ENCODE results near the gene CCL27.

Gene CCL27

GRCh38 chr9:34691936-34692315 lies 29.5 kb upstream of the CCL27 start:
- Histone ChIP-seq H3K79me2 (ENCODE audit: insufficient read depth, low read length) (no peaks in the 10 kb centered on the region), H3K27ac (ENCODE audit: low read depth, low read length) (no peak overlapping the region), H3K4me2 (ENCODE audit: low read depth, low read length, poor library complexity, severe bottlenecking) (no peak overlapping the region), H3K9ac (ENCODE audit: low read length) (no peak overlapping the region), H3K36me3 (ENCODE audit: low read length) (no peaks in the 10 kb centered on the region), H2AFZ (ENCODE audit: low read depth, low read length, severe bottlenecking) (no peak overlapping the region), H3K4me3 (ENCODE audit: insufficient read depth, low read length, poor library complexity, severe bottlenecking) (no peak overlapping the region), H3K27me3 (ENCODE audit: low read length) (no peaks in the 10 kb centered on the region), H4K20me1 (ENCODE audit: low read depth, low read length) (no peaks in the 10 kb centered on the region), H3K9me3 (ENCODE audit: insufficient read depth, low read length) (no peaks in the 10 kb centered on the region), H3F3A (ENCODE audit: insufficient read depth) (no peaks in the 10 kb centered on the region), H3K9me2 (replicated peaks; ENCODE audit: insufficient read depth, low read length) (no peaks in the 10 kb centered on the region)
- TF ChIP-seq EZH2phosphoT487 (conservative IDR thresholded peaks at IDR 0.05; ENCODE audit: low read length): no peak
- TF ChIP-seq CTCF (IDR thresholded peaks at IDR 0.05; ENCODE audit: insufficient read depth, low read length, poor library complexity, severe bottlenecking): no peak

GRCh38 chr9:34690983-34691935 lies 28.8 kb upstream of the CCL27 start, which contains the start of gene CCL19:
CCL19 (minus strand) TSS chr9:34691276; CDS start chr9:34691139, 137 bp downstream.
- no peaks in the 10 kb centered on the region for H4K20me1 ChIP-seq (ENCODE audit: low read depth, low read length)
- H3K9me3 ChIP-seq (ENCODE audit: insufficient read depth, low read length): no peaks in the 10 kb centered on the region
- no peaks in the 10 kb centered on the region for H3F3A ChIP-seq (ENCODE audit: insufficient read depth)
- no peaks in the 10 kb centered on the region for H3K27me3 ChIP-seq (ENCODE audit: low read length)
- no peaks in the 10 kb centered on the region for H3K36me3 ChIP-seq (ENCODE audit: low read length)
- no peaks in the 10 kb centered on the region for H3K9me2 ChIP-seq (replicated peaks; ENCODE audit: insufficient read depth, low read length)
- no peak within 1 kb of the TSS for H3K9ac ChIP-seq (ENCODE audit: low read length)
- H3K27ac ChIP-seq (ENCODE audit: low read depth, low read length): no peak within 1 kb of the TSS
- TF ChIP-seq EZH2phosphoT487 (conservative IDR thresholded peaks at IDR 0.05; ENCODE audit: low read length) (no peak), CTCF (IDR thresholded peaks at IDR 0.05; ENCODE audit: insufficient read depth, low read length, poor library complexity, severe bottlenecking) (no peak)
- no peaks in the 10 kb centered on the region for H3K79me2 ChIP-seq (ENCODE audit: insufficient read depth, low read length)
- H3K4me2 ChIP-seq (ENCODE audit: low read depth, low read length, poor library complexity, severe bottlenecking): no peak within 1 kb of the TSS
- no peak within 1 kb of the TSS for H2AFZ ChIP-seq (ENCODE audit: low read depth, low read length, severe bottlenecking)
- H3K4me3 ChIP-seq (ENCODE audit: insufficient read depth, low read length, poor library complexity, severe bottlenecking): no peak within 1 kb of the TSS

GRCh38 chr9:34689512-34689911 lies 27.1 kb upstream of the CCL27 start:
- no peak for TF ChIP-seq CTCF (IDR thresholded peaks at IDR 0.05; ENCODE audit: insufficient read depth, low read length, poor library complexity, severe bottlenecking)
- no peak for TF ChIP-seq EZH2phosphoT487 (conservative IDR thresholded peaks at IDR 0.05; ENCODE audit: low read length)
- no peaks in the 10 kb centered on the region for H4K20me1 ChIP-seq (ENCODE audit: low read depth, low read length)
- no peaks in the 10 kb centered on the region for H3K36me3 ChIP-seq (ENCODE audit: low read length)
- no peaks in the 10 kb centered on the region for H3K9me3 ChIP-seq (ENCODE audit: insufficient read depth, low read length)
- H3K4me3 ChIP-seq (ENCODE audit: insufficient read depth, low read length, poor library complexity, severe bottlenecking): no peak overlapping the region
- H3K27ac ChIP-seq (ENCODE audit: low read depth, low read length): no peak overlapping the region
- no peak overlapping the region for H2AFZ ChIP-seq (ENCODE audit: low read depth, low read length, severe bottlenecking)
- H3K4me2 ChIP-seq (ENCODE audit: low read depth, low read length, poor library complexity, severe bottlenecking): no peak overlapping the region
- H3F3A ChIP-seq (ENCODE audit: insufficient read depth): no peaks in the 10 kb centered on the region
- no peaks in the 10 kb centered on the region for H3K27me3 ChIP-seq (ENCODE audit: low read length)
- no peak overlapping the region for H3K9ac ChIP-seq (ENCODE audit: low read length)
- no peaks in the 10 kb centered on the region for H3K9me2 ChIP-seq (replicated peaks; ENCODE audit: insufficient read depth, low read length)
- no peaks in the 10 kb centered on the region for H3K79me2 ChIP-seq (ENCODE audit: insufficient read depth, low read length)

Data from SU-DHL-6 (cell line).